ENCODE data around the gene CDR2. TPM values are rescaled to one million over a fixed set of nuclear protein-coding genes. Genes with fewer than 3 reads are reported as not detected.

CDR2 gene
- polyA plus RNA-seq, 1 donor (not counting 4 experiments of a cell fraction or from before 2014, with no cell fraction given), result 37.1 TPM

GRCh38 chr16:22380529-22380928, 6.1 kb upstream of the CDR2 start:
- H3K4me1 ChIP-seq (ENCODE audit: control insufficient read depth, extremely low read depth, insufficient read depth, low read length), result no peaks in the 10 kb centered on the region
- no peak for DNase-seq (ENCODE audit: low read depth, low spot score)
- dilution Hi-C loops (cut with MboI; ENCODE audit: extremely low pct_ligation_motif_present, low sequenced_read_pairs), result no loop called here
- H4K20me1 ChIP-seq (ENCODE audit: control insufficient read depth, extremely low read depth, insufficient read depth, low read length), result no peaks in the 10 kb centered on the region
- no peak overlapping the region for H3K4me2 ChIP-seq (ENCODE audit: control insufficient read depth, extremely low read depth, insufficient read depth, low read depth, low read length)
- H3K9ac ChIP-seq (ENCODE audit: control insufficient read depth, extremely low read depth, insufficient read depth, low read length), result no peak overlapping the region
- no peaks in the 10 kb centered on the region for H3K79me2 ChIP-seq (ENCODE audit: control insufficient read depth, insufficient read depth, low read length)
- no peaks in the 10 kb centered on the region for H3K27me3 ChIP-seq (ENCODE audit: control insufficient read depth, extremely low read depth, insufficient read depth, low read length)
- TF ChIP-seq EZH2 (IDR thresholded peaks at IDR 0.05; ENCODE audit: low read length), result no peak
- TF ChIP-seq CTCF (optimal IDR thresholded peaks at IDR 0.05 in 1 of 3, IDR thresholded peaks at IDR 0.05 in 1 of 3, conservative IDR thresholded peaks at IDR 0.05 in 1 of 3; ENCODE audit: extremely low read depth in 1 of 3, insufficient read depth in 2 of 3, low read length in 3 of 3), result no peak
- no peaks in the 10 kb centered on the region for H3K36me3 ChIP-seq (ENCODE audit: control insufficient read depth in 2 of 2, extremely low read depth in 1 of 2, insufficient read depth in 2 of 2, low read length in 2 of 2)
- H3K27ac ChIP-seq (ENCODE audit: control insufficient read depth, insufficient read depth, low read length), result no peak overlapping the region
- no peak overlapping the region for H3K4me3 ChIP-seq (ENCODE audit: control insufficient read depth in 2 of 3, extremely low read depth in 1 of 3, insufficient read depth in 2 of 3, low read depth in 1 of 3, low read length in 3 of 3)
- no peak for FAIRE-seq
- H3K9me3 ChIP-seq (ENCODE audit: control insufficient read depth, low read depth, low read length), result no peaks in the 10 kb centered on the region
- H3K9me1 ChIP-seq (ENCODE audit: control insufficient read depth, extremely low read depth, insufficient read depth, low read length), result no peaks in the 10 kb centered on the region
- no peak overlapping the region for H2AFZ ChIP-seq (ENCODE audit: control insufficient read depth, low read length)

- Histone ChIP-seq H3K36me3 (ENCODE audit: control insufficient read depth in 2 of 2, extremely low read depth in 1 of 2, insufficient read depth in 2 of 2, low read length in 2 of 2) (no peaks in the 10 kb centered on the region), H4K20me1 (ENCODE audit: control insufficient read depth, extremely low read depth, insufficient read depth, low read length) (no peaks in the 10 kb centered on the region), H3K27ac (ENCODE audit: control insufficient read depth, insufficient read depth, low read length) (no peak overlapping the region), H3K9me3 (ENCODE audit: control insufficient read depth, low read depth, low read length) (no peaks in the 10 kb centered on the region), H3K4me2 (ENCODE audit: control insufficient read depth, extremely low read depth, insufficient read depth, low read depth, low read length) (no peak overlapping the region), H3K27me3 (ENCODE audit: control insufficient read depth, extremely low read depth, insufficient read depth, low read length) (no peaks in the 10 kb centered on the region), H3K79me2 (ENCODE audit: control insufficient read depth, insufficient read depth, low read length) (no peaks in the 10 kb centered on the region), H2AFZ (ENCODE audit: control insufficient read depth, low read length) (no peak overlapping the region), H3K4me1 (ENCODE audit: control insufficient read depth, extremely low read depth, insufficient read depth, low read length) (peaks cover 7% of the 10 kb centered on the region), H3K9me1 (ENCODE audit: control insufficient read depth, extremely low read depth, insufficient read depth, low read length) (no peaks in the 10 kb centered on the region), H3K9ac (ENCODE audit: control insufficient read depth, extremely low read depth, insufficient read depth, low read length) (no peak overlapping the region), H3K4me3 (ENCODE audit: control insufficient read depth in 2 of 3, extremely low read depth in 1 of 3, insufficient read depth in 2 of 3, low read depth in 1 of 3, low read length in 3 of 3) (no peak overlapping the region)
- TF ChIP-seq EZH2 (IDR thresholded peaks at IDR 0.05; ENCODE audit: low read length), result no peak
- no peak for TF ChIP-seq CTCF (optimal IDR thresholded peaks at IDR 0.05 in 1 of 3, IDR thresholded peaks at IDR 0.05 in 1 of 3, conservative IDR thresholded peaks at IDR 0.05 in 1 of 3; ENCODE audit: extremely low read depth in 1 of 3, insufficient read depth in 2 of 3, low read length in 3 of 3)
- dilution Hi-C loops (cut with MboI; ENCODE audit: extremely low pct_ligation_motif_present, low sequenced_read_pairs), result no loop called here
- no peak for FAIRE-seq
- DNase-seq (ENCODE audit: low read depth, low spot score), result no peak
Observed at GRCh38 chr16:22379656-22380055, 5.2 kb upstream of the CDR2 start.

Measured in keratinocyte (primary cell).